ENCODE data around the gene R3HDM2. TPM values are rescaled to one million over a fixed set of nuclear protein-coding genes. Genes with fewer than 3 reads are reported as not detected.
A peak's percentile ranks its signal among the peaks of the same experiment; 100 is the strongest.

R3HDM2 gene
- total and polyA plus RNA-seq, 2 donors (not counting 1 experiment from before 2014, with no cell fraction given) = 104 to 129 TPM

DNA sequence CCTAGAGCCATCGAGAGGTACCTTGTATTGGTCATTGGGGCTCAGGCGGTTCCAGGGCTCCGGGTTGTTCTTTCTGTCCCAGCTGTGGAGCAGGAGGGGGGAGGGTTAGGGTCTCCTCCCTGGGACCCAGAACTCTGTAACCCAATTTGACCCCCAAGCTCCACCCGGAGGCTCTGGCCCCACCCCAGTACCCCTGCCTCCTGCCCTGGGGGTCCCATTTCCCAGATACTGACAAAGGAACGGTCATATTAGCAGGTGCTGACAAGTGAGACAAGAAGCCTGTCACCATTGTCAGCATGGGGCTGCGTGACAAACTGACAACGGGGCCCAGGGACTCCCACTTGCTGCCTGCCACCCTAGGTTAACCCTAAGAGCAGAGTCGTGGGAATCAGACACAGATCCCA lies 195.1 kb downstream of the R3HDM2 start:
- Histone ChIP-seq H3K4me2 (replicated peaks; ENCODE audit: low read depth, low read length, poor library complexity, severe bottlenecking) (peak overlapping the region; percentile 84), H3K9me3 (ENCODE audit: control extremely low read depth in 1 of 3, control insufficient read depth in 2 of 3, insufficient read depth in 1 of 3, low read length in 2 of 3) (peaks cover 0 to 11% (median 0%) of the 10 kb centered on the region in 3 donors), H3K27me3 (replicated peaks in 1 of 4; ENCODE audit: control extremely low read depth in 1 of 4, control insufficient read depth in 3 of 4, insufficient read depth in 4 of 4, low read length in 3 of 4) (peaks cover 0 to 37% (median 14%) of the 10 kb centered on the region in 4 experiments), H3K4me1 (ENCODE audit: control insufficient read depth in 2 of 2, insufficient read depth in 2 of 2, low read length in 2 of 2) (peaks cover 72 to 89% of the 10 kb centered on the region in 2 donors), H3K27ac (ENCODE audit: low read length in 2 of 2) (peak overlapping the region; percentile 86 to 88), H3K36me3 (replicated peaks in 1 of 2; ENCODE audit: control extremely low read depth in 1 of 2, control insufficient read depth in 1 of 2, extremely low read depth in 1 of 2, insufficient read depth in 2 of 2, low read length in 1 of 2) (peaks cover 0 to 37% of the 10 kb centered on the region in 2 experiments), H4K20me1 (ENCODE audit: control insufficient read depth, insufficient read depth, low read length, poor library complexity, severe bottlenecking) (peaks cover 7% of the 10 kb centered on the region), H3K9ac (ENCODE audit: low read length) (peak overlapping the region; percentile 6), H3K4me3 (ENCODE audit: control extremely low read depth in 1 of 5, extremely low read depth in 1 of 5, insufficient read depth in 1 of 5, low read depth in 2 of 5, low read length in 4 of 5) (peak overlapping the region in 2 of 5 experiments; percentile 3 to 15), H3K79me2 (ENCODE audit: control insufficient read depth, insufficient read depth, low read length) (peaks cover 26% of the 10 kb centered on the region), H2AFZ (ENCODE audit: insufficient read depth, low read depth, low read length, poor library complexity, severe bottlenecking) (no peak overlapping the region)
- no peak for TF ChIP-seq EZH2 (IDR thresholded peaks at IDR 0.05; ENCODE audit: borderline replicate concordance, insufficient read depth, low read depth, low read length, poor library complexity, severe bottlenecking)
- TF ChIP-seq, protein P1, sequence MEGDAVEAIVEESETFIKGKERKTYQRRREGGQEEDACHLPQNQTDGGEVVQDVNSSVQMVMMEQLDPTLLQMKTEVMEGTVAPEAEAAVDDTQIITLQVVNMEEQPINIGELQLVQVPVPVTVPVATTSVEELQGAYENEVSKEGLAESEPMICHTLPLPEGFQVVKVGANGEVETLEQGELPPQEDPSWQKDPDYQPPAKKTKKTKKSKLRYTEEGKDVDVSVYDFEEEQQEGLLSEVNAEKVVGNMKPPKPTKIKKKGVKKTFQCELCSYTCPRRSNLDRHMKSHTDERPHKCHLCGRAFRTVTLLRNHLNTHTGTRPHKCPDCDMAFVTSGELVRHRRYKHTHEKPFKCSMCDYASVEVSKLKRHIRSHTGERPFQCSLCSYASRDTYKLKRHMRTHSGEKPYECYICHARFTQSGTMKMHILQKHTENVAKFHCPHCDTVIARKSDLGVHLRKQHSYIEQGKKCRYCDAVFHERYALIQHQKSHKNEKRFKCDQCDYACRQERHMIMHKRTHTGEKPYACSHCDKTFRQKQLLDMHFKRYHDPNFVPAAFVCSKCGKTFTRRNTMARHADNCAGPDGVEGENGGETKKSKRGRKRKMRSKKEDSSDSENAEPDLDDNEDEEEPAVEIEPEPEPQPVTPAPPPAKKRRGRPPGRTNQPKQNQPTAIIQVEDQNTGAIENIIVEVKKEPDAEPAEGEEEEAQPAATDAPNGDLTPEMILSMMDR (IDR thresholded peaks at IDR 0.05) = no peak
- no peak for ATAC-seq (ENCODE audit: low read depth)
- H3K4me3 Mint-ChIP-seq = peak overlapping the region; percentile 88
- no peak for DNase-seq
- intact Hi-C loops (cut with micrococcal nuclease) = loop anchor here (10.0 kb wide), 1 partner anchor 481 kb away; the partner anchor contains the start of gene PRIM1
- no peaks in the 10 kb centered on the region for H3K9me3 Mint-ChIP-seq (ENCODE audit: insufficient read depth)
- ChIA-PET POLR2A (interaction anchor here (9.2 to 11.2 kb wide), 2 partner anchors 11 to 21 kb away, joined by 89 to 110 read pairs; partner anchors contain the start of gene NXPH4), CTCF (interaction anchor here (12.1 to 31.1 kb wide), 2 partner anchors 7 to 20 kb away, joined by 360 to 838 read pairs; partner anchors contain the start of genes NXPH4 and SHMT2)
- H3K4me1 Mint-ChIP-seq = peaks cover 91% of the 10 kb centered on the region
- H3K27ac Mint-ChIP-seq = peak overlapping the region; percentile 100
- 44% methylated on average over 5 of the region's 8 CpGs for WGBS (ENCODE audit: insufficient coverage)
- peaks cover 12% of the 10 kb centered on the region for H3K27me3 Mint-ChIP-seq

Data from B cell (primary cell).